IPS-NIHi7 (cell line): ENCODE measurements around the gene ABHD16B.
"Not testable (repeated sequence)": the region's sequence is repeated elsewhere in the genome, so short reads cannot be mapped to it uniquely, and the experiment has no call there.

ENCODE experiments used
- DNase-seq: peaks from one replicate; pipeline ENCODE4 v3.0.0; 2012; ENCODE audit warnings: mixed read lengths; ENCODE audit errors: extremely low spot score

Gene ABHD16B

GRCh38 chr20:63877755-63878470, 16.6 kb downstream of the ABHD16B start:
- DNase-seq: no peak

- no peak for DNase-seq
These were observed 17.8 kb downstream of the ABHD16B start for GRCh38 chr20:63878899-63879663.

- DNase-seq: not testable (repeated sequence)
These were observed 19.6 kb downstream of the ABHD16B start for GRCh38 chr20:63880901-63881300.

GRCh38 chr20:63881451-63882226, 20.3 kb downstream of the ABHD16B start:
- DNase-seq: peak; percentile 29

GRCh38 chr20:63882257-63883200, 21.2 kb downstream of the ABHD16B start:
- no peak for DNase-seq

- DNase-seq: no peak
These were observed 21.9 kb downstream of the ABHD16B start for GRCh38 chr20:63883201-63883593.

- DNase-seq: no peak
These were observed 23.4 kb downstream of the ABHD16B start for GRCh38 chr20:63884506-63885263.

- no peak for DNase-seq
These were observed 24.2 kb downstream of the ABHD16B start for GRCh38 chr20:63885264-63886053.

- DNase-seq: no peak
These were observed 24.7 kb downstream of the ABHD16B start for GRCh38 chr20:63886054-63886419.

- no peak for DNase-seq
These were observed 25.6 kb downstream of the ABHD16B start for GRCh38 chr20:63886921-63887320.

- DNase-seq: no peak
These were observed 28.2 kb downstream of the ABHD16B start for GRCh38 chr20:63889241-63890200.

GRCh38 chr20:63890201-63890576, 28.9 kb downstream of the ABHD16B start:
- DNase-seq: no peak

GRCh38 chr20:63890616-63891015, 29.3 kb downstream of the ABHD16B start:
- DNase-seq: no peak

- no peak for DNase-seq
These were observed 30.0 kb downstream of the ABHD16B start for GRCh38 chr20:63891061-63892002.

GRCh38 chr20:63892402-63892801, 31.1 kb downstream of the ABHD16B start:
- DNase-seq: no peak

- DNase-seq: no peak
These were observed 32.7 kb downstream of the ABHD16B start for GRCh38 chr20:63893999-63894357.

- DNase-seq: peak; percentile 100
These were observed 33.3 kb downstream of the ABHD16B start, which contains the start of gene DNAJC5 for GRCh38 chr20:63894358-63895201. DNAJC5 (plus strand) TSS chr20:63895126; CDS start chr20:63928346, 33,220 bp downstream.
